H9 (cell line): Measurements from ENCODE around the gene PPM1G. TPM values are rescaled to one million over a fixed set of nuclear protein-coding genes. Genes with fewer than 3 reads are reported as not detected.

Experiments
- DNase-seq: peaks from one replicate; pipeline ENCODE4 v3.0.0-alpha.2; 2017
- H2AFZ ChIP-seq: one replicate; pipeline ENCODE4 v1.6.1; 2013; ENCODE audit warnings: mild to moderate bottlenecking, low read length, control low read depth, moderate library complexity
- H2AK5ac ChIP-seq: 2 replicates; pipeline ENCODE4 v1.6.1; 2013; ENCODE audit warnings: low read length, control low read depth, mixed read lengths; ENCODE audit not compliant: insufficient read length
- H2BK120ac ChIP-seq: one replicate; pipeline ENCODE4 v1.6.1; 2013; ENCODE audit warnings: low read depth, mild to moderate bottlenecking, low read length, control low read depth, inconsistent platforms; ENCODE audit not compliant: poor library complexity, severe bottlenecking
- H2BK12ac ChIP-seq: 2 replicates; pipeline ENCODE4 v1.6.1; 2013; ENCODE audit warnings: low read length, control low read depth, mixed read lengths, low read depth; ENCODE audit not compliant: insufficient read length
- H2BK15ac ChIP-seq: 2 replicates; pipeline ENCODE4 v1.6.1; 2013; ENCODE audit warnings: low read depth, low read length, control low read depth
- H2BK20ac ChIP-seq: one replicate; pipeline ENCODE4 v1.6.1; 2013; ENCODE audit warnings: low read depth, mild to moderate bottlenecking, low read length, control low read depth, inconsistent platforms; ENCODE audit not compliant: poor library complexity, severe bottlenecking
- H2BK5ac ChIP-seq: 2 replicates; pipeline ENCODE4 v1.6.1; 2013; ENCODE audit warnings: low read length, control low read depth, mixed read lengths; ENCODE audit not compliant: insufficient read length
- H3K14ac ChIP-seq: 2 replicates; pipeline ENCODE4 v1.6.1; 2013; ENCODE audit warnings: low read length, control low read depth; ENCODE audit not compliant: insufficient read depth
- H3K18ac ChIP-seq: 2 replicates; pipeline ENCODE4 v1.6.1; 2013; ENCODE audit warnings: low read depth, mild to moderate bottlenecking, mixed read lengths, low read length, control low read depth; ENCODE audit not compliant: insufficient read length
- H3K23ac ChIP-seq: 2 replicates; pipeline ENCODE4 v1.6.1; 2013; ENCODE audit warnings: low read length, control low read depth, mixed read lengths, low read depth; ENCODE audit not compliant: insufficient read length
- H3K23me2 ChIP-seq: 2 replicates; pipeline ENCODE4 v1.6.1; 2013; ENCODE audit warnings: low read depth, mild to moderate bottlenecking, mixed read lengths, low read length, control low read depth; ENCODE audit not compliant: insufficient read length, poor library complexity, severe bottlenecking
- H3K27ac ChIP-seq: 2 replicates; pipeline ENCODE4 v1.5.1; 2013; ENCODE audit warnings: low read length, control low read depth, mixed read lengths, low read depth; ENCODE audit not compliant: insufficient read length
- H3K27me3 ChIP-seq: 2 replicates; pipeline ENCODE4 v1.6.1; 2013; ENCODE audit warnings: low read length, control low read depth, inconsistent platforms; ENCODE audit not compliant: insufficient read depth
- H3K4ac ChIP-seq: 2 replicates; pipeline ENCODE4 v1.6.1; 2013; ENCODE audit warnings: low read depth, mild to moderate bottlenecking, control low read depth, inconsistent platforms, low read length, moderate library complexity
- H3K4me1 ChIP-seq: 2 replicates; pipeline ENCODE4 v1.6.1; 2013; ENCODE audit warnings: low read length, control low read depth, inconsistent platforms; ENCODE audit not compliant: insufficient read depth
- H3K4me2 ChIP-seq: 2 replicates; pipeline ENCODE4 v1.6.1; 2013; ENCODE audit warnings: low read length, control low read depth, mixed read lengths; ENCODE audit not compliant: insufficient read length, insufficient read depth
- H3K56ac ChIP-seq: 2 replicates; pipeline ENCODE4 v1.6.1; 2013; ENCODE audit warnings: low read depth, mild to moderate bottlenecking, mixed read lengths, low read length, control low read depth; ENCODE audit not compliant: insufficient read length
- H3K79me1 ChIP-seq: 2 replicates; pipeline ENCODE4 v1.6.1; 2013; ENCODE audit warnings: low read depth, mild to moderate bottlenecking, moderate library complexity, low read length, control low read depth, inconsistent platforms; ENCODE audit not compliant: insufficient read depth, poor library complexity, severe bottlenecking
- H3K79me2 ChIP-seq: 2 replicates; pipeline ENCODE4 v1.6.1; 2013; ENCODE audit warnings: low read length, control low read depth, inconsistent platforms; ENCODE audit not compliant: insufficient read depth
- H3K9ac ChIP-seq: 2 replicates; pipeline ENCODE4 v1.6.1; 2013; ENCODE audit warnings: low read length, control low read depth, mixed read lengths; ENCODE audit not compliant: insufficient read length; ENCODE audit errors: extremely low read depth
- H3K9me3 ChIP-seq: one replicate; pipeline ENCODE4 v1.6.1; 2013; ENCODE audit warnings: low read depth, low read length, inconsistent platforms; ENCODE audit not compliant: control insufficient read depth
- H3T11ph ChIP-seq: one replicate; pipeline ENCODE4 v1.6.1; 2013; ENCODE audit warnings: mild to moderate bottlenecking, low read length, control low read depth, inconsistent platforms
- H4K20me1 ChIP-seq: one replicate; pipeline ENCODE4 v1.6.1; 2013; ENCODE audit not compliant: control insufficient read depth, insufficient read length, insufficient read depth
- H4K5ac ChIP-seq: 2 replicates; pipeline ENCODE4 v1.6.1; 2013; ENCODE audit warnings: low read depth, mild to moderate bottlenecking, mixed read lengths, low read length, control low read depth; ENCODE audit not compliant: insufficient read length
- H4K8ac ChIP-seq: replicated peaks from 2 replicates; pipeline ENCODE4 v1.6.1; 2013; ENCODE audit warnings: low read length, control low read depth, mixed read lengths, low read depth; ENCODE audit not compliant: insufficient read length
- H4K91ac ChIP-seq: 2 replicates; pipeline ENCODE4 v1.6.1; 2013; ENCODE audit warnings: low read depth, mild to moderate bottlenecking, moderate library complexity, mixed read lengths, low read length, control low read depth; ENCODE audit not compliant: insufficient read length
- H3K27ac Mint-ChIP-seq, 3 experiments: 2 replicates in 2 of 3; 3 replicates in 1 of 3; pipeline ENCODE4 v1.8.0; 2020 to 2021; ENCODE audit warnings: mixed read lengths in 3 of 3, mild to moderate bottlenecking in 1 of 3, moderate library complexity in 1 of 3
- H3K27me3 Mint-ChIP-seq: 2 replicates; pipeline ENCODE4 v1.8.0; 2021; ENCODE audit warnings: low read depth, mild to moderate bottlenecking, moderate library complexity, mixed read lengths
- H3K36me3 Mint-ChIP-seq, 3 experiments: 2 replicates in 2 of 3; 3 replicates in 1 of 3; pipeline ENCODE4 v1.8.0; 2020 to 2021; ENCODE audit warnings: low read depth in 3 of 3, mixed read lengths in 3 of 3; ENCODE audit not compliant: insufficient read depth in 1 of 3
- H3K4me1 Mint-ChIP-seq, 2 experiments: 2 replicates each; pipeline ENCODE4 v1.8.0; 2020; ENCODE audit warnings: mixed read lengths in 2 of 2
- H3K4me3 Mint-ChIP-seq, 2 experiments: 2 replicates in 1 of 2; 3 replicates in 1 of 2; pipeline ENCODE4 v1.8.0; 2020 to 2021; ENCODE audit warnings: mild to moderate bottlenecking in 2 of 2, mixed read lengths in 2 of 2, moderate library complexity in 1 of 2
- H3K9me3 Mint-ChIP-seq, 2 experiments: 2 replicates in 1 of 2; 3 replicates in 1 of 2; pipeline ENCODE4 v1.8.0; 2020; ENCODE audit warnings: mild to moderate bottlenecking in 2 of 2, mixed read lengths in 2 of 2, moderate library complexity in 1 of 2
- CTCF ChIP-seq: fragments of 200-600 bp; sonication (generic); conservative IDR thresholded peaks from 3 replicates; pipeline ENCODE4 v1.8.0; 2021; ENCODE audit warnings: antibody characterized with exemption, mild to moderate bottlenecking
- WGBS: extraction: QIAGEN DNeasy Blood & Tissue Kit; methylation state at CpG from one replicate; pipeline ENCODE4 v1.1.7; 2013; ENCODE audit warnings: missing lambda C conversion rate, low lambda C conversion rate, mixed read lengths; ENCODE audit not compliant: insufficient read length; ENCODE audit errors: extremely low coverage; 5-methylcytosine and 5-hydroxymethylcytosine counted together
- total RNA-seq: library from RNA; stranded (reverse); gene quantifications from 2 replicates; pipeline ENCODE4 v1.2.1, GENCODE V29; 2021

PPM1G gene
- total RNA-seq, 1 experiment from 2014 or later: 146 TPM

- Mint-ChIP-seq H3K27me3 (no peaks in the 10 kb centered on the region), H3K36me3 (peaks cover 7 to 55% (median 34%) of the 10 kb centered on the region in 3 experiments; a peak in 6 of 7 replicates), H3K9me3 (no peaks in the 10 kb centered on the region), H3K4me1 (no peaks in the 10 kb centered on the region), H3K27ac (0 out of 7 replicates have a peak overlapping the region, but pooled peaks of 1 of the 3 experiments have one; percentile 11), H3K4me3 (no peak overlapping the region)
- no peak overlapping the region for H3K18ac ChIP-seq
- no peak overlapping the region for H3K14ac ChIP-seq
- H4K8ac ChIP-seq: no peak overlapping the region
- no peaks in the 10 kb centered on the region for H3K23me2 ChIP-seq
- H3K4me1 ChIP-seq: no peaks in the 10 kb centered on the region
- no peak overlapping the region for H3K9ac ChIP-seq
- no peak overlapping the region for H3K23ac ChIP-seq
- no peak overlapping the region for H3K4ac ChIP-seq
- no peaks in the 10 kb centered on the region for H3K79me1 ChIP-seq
- H4K91ac ChIP-seq: no peak overlapping the region
- no peak for DNase-seq
- H2BK5ac ChIP-seq: no peak overlapping the region
- H3T11ph ChIP-seq: no peak overlapping the region
- H3K56ac ChIP-seq: no peak overlapping the region
- TF ChIP-seq CTCF: no peak
- H3K4me2 ChIP-seq: no peak overlapping the region
- no peak overlapping the region for H3K27ac ChIP-seq
- no CpG with 5 or more reads among the region's 1 CpG for WGBS
- no peaks in the 10 kb centered on the region for H3K9me3 ChIP-seq
- H2BK12ac ChIP-seq: no peak overlapping the region
- H2AK5ac ChIP-seq: no peak overlapping the region
- no peak overlapping the region for H2BK120ac ChIP-seq
- no peaks in the 10 kb centered on the region for H3K27me3 ChIP-seq
- H2BK15ac ChIP-seq: no peak overlapping the region
- H2AFZ ChIP-seq: no peak overlapping the region
- no peaks in the 10 kb centered on the region for H4K20me1 ChIP-seq
- no peak overlapping the region for H2BK20ac ChIP-seq
- no peak overlapping the region for H4K5ac ChIP-seq
- no peaks in the 10 kb centered on the region for H3K79me2 ChIP-seq
Measured at GRCh38 chr2:27451095-27451494, 41.7 kb upstream of the PPM1G start.
